Fibroblast of mammary gland (primary cell): ENCODE measurements around the gene THRA.

Experiments
- DNase-seq: peaks from one replicate; pipeline ENCODE4 v3.0.0-alpha.2; 2010; ENCODE audit warnings: low read depth
- H3K4me3 ChIP-seq: 2 replicates; pipeline ENCODE4 v1.5.1; 2011; ENCODE audit warnings: low read depth, mild to moderate bottlenecking, low read length, moderate library complexity; ENCODE audit not compliant: control insufficient read depth
- CTCF ChIP-seq: conservative IDR thresholded peaks from 2 replicates; pipeline ENCODE4 v1.5.1; 2011; ENCODE audit warnings: low read depth, low read length, inconsistent platforms; ENCODE audit not compliant: control insufficient read depth, insufficient read depth

THRA gene

GRCh38 chr17:40122136-40122998 is 59.6 kb downstream of the THRA start:
- DNase-seq = no peak
- peak overlapping the region; percentile 98 for H3K4me3 ChIP-seq
- no peak for TF ChIP-seq CTCF

GRCh38 chr17:40122999-40123810 is 60.4 kb downstream of the THRA start:
- no peak for DNase-seq
- H3K4me3 ChIP-seq = peak overlapping the region; percentile 98
- no peak for TF ChIP-seq CTCF

GRCh38 chr17:40123811-40124114 is 61.0 kb downstream of the THRA start:
- peak overlapping the region; percentile 98 for H3K4me3 ChIP-seq
- DNase-seq = no peak
- TF ChIP-seq CTCF = no peak

GRCh38 chr17:40124279-40125141 is 61.7 kb downstream of the THRA start:
- peak overlapping the region; percentile 98 for H3K4me3 ChIP-seq
- TF ChIP-seq CTCF = no peak
- DNase-seq = no peak

GRCh38 chr17:40129498-40129897 is 66.7 kb downstream of the THRA start:
- TF ChIP-seq CTCF = no peak
- no peak overlapping the region for H3K4me3 ChIP-seq
- no peak for DNase-seq

- no peak for TF ChIP-seq CTCF
- no peak for DNase-seq
- H3K4me3 ChIP-seq = no peak overlapping the region
Observed at GRCh38 chr17:40130352-40131042, 67.7 kb downstream of the THRA start.
